Stimulated activated CD8-positive, alpha-beta memory T cell treated with anti-CD3 and anti-CD28 coated beads, Interleukin-2, amount 100 ng/mL, for 48 hours (primary cell): ENCODE measurements around the gene PUDP.
"Not testable (repeated sequence)": the region's sequence is repeated elsewhere in the genome, so short reads cannot be mapped to it uniquely, and the experiment has no call there.

Experiments
- DNase-seq, 2 donors: peaks; one replicate each; pipeline ENCODE4 v3.0.0-alpha.2; 2020; ENCODE audit warnings: low read depth in 2 of 2

Gene PUDP

DNA sequence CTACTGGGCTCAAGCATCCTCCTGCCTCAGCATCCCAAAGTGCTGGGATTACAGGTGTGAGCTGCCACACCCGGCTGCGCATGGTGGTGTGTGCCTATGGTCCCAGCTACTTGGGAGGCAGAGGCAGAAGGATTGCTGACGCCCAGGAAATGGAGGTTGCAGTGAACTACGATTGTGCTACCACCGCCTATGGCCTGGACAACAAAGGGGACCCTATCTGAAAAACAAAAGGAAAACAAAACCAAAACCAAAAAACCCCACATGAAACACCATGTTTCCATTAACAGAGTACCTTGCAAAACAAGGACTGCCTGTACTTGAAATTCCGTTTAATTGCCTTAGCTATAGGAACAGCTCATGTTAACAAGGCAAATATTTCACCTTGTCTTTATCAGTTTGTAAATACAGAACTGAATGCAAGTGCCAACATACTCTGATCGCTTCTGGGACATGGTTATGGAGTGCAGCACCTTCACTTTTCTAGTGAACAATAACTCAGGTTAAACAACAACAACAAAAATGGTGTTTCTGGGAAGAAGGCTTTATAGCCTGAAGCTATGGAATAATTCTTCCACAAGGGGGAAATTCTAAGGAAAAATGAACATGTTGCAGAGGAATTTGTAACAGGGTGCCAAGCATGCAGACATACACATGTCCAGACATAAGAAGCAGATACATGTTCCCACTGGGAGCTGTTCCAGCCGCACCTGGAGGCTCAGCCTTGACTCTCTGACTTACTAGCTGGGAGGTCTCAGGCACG lies 73.6 kb downstream of the PUDP start:
- DNase-seq = no peak

DNA sequence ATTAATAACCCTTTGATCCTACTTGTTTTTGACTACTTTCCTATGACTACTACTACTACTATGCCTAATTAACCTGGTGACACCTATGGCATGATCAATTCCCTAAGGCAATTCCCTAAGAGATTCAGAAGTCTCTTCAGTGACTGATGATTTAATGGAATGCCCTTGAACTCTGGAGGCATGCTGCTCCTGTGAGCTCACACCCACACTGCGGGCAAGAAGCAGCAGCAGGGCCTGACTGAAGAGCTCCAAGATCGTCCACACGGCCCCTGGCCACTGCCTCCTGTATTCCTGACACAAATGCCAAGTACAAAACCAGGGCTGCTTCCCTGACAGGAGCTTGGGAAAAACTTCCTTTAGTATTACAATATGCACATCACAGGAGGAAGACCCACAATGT lies 74.6 kb downstream of the PUDP start:
- no peak for DNase-seq

- DNase-seq = no peak
Observed at GRCh38 chrX:7072856-7073255, 75.1 kb downstream of the PUDP start.

DNA sequence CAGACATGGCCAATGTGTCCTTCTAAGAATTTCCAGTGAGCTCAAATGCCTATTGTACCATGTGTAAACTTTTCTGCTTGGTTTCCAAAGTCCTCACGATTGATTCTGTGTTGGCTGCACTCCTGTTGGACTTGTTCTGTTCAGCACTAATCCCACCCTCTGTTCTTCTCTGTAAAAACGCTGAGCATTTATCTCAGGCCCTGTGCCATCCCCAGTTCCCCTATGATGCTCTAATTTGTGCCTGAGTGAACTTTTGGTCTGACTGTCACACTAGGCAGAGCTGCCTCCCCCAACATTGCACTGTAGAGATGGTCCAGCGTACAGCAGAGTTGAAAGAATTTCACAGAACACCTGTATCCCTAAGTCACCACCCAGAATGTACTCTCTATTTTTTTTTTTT lies 76.6 kb downstream of the PUDP start:
- no peak for DNase-seq

DNA sequence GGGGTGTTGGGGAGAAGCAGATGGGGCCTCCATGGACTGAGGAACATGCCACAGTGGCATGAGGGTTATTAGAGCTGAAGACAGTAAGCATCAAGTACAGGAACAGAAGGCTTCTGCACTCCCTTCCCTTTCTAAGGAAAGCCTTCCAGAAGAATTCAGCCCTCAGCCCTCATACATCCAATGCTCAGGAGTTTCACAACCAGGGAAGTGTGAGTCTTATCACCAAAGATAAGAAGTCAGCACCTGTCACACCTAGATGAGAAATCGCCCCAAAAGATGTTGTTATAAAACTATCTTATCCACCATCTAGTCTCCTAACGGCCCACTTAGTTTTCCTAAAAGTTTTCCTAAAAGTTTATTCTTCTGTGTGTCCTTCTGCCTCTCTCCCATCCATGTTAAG lies 78.4 kb downstream of the PUDP start:
- no peak for DNase-seq

GRCh38 chrX:7068939-7069367 lies 79.0 kb downstream of the PUDP start:
- DNase-seq = no peak

DNA sequence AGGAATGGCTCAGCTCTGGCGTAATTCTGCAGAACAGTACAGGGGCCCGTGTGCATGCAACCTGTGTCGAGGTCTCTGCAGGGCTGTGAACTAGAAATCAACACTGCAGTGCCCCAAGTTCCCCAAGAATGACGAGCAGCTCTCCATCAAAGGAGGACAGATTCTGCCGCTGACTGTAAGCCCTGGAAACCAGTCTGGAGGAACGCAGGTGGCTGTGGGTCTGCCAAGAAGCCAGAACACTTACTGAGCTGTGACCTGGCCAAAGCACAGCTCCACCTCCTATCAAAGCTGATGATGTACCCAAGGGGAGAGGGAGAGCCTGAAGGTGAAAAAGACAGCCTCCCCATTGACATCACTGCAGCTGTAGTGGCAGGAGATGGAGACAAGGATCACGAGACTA lies 80.7 kb downstream of the PUDP start:
- DNase-seq = no peak

DNA sequence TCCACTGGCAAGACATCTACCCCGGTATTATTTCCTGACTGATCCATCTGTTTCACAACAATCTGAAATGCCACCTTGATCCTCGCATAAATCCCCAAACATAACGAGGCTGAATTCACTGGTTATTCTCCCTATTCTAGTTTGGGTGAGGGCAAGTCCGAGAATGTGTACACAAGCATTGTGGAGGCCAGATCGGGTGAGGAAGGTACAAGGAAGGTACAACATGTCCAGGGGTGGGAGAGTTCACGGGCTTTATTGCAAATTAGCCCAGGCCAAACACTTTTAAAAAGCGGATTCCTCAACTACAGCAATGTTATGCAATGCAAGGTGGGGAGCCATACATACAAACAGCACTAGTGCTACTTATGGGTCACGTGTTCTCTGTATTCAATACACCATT lies 82.5 kb downstream of the PUDP start:
- no peak for DNase-seq

DNA sequence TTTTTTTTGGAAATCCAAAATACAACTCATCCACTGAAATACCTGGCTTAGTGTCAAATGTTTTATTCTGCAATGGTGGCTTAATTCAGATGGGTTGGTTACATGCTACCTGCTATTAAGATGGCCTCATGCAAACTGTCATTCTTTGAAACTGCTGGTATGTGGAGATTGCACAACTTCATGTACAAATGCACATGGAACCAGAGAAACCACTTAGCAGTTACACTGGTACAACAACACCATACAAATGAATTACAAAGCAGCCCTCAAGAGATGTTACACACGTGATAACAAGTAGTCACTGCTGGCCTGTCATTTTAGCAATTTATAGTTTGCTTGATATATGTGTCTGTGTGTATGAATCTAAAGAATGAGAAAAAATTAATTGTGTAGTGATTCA lies 85.0 kb downstream of the PUDP start:
- no peak for DNase-seq

- no peak for DNase-seq
Observed at GRCh38 chrX:7062276-7062675, 85.7 kb downstream of the PUDP start.

- DNase-seq = no peak
Observed at GRCh38 chrX:7061429-7061828, 86.5 kb downstream of the PUDP start.

GRCh38 chrX:7060444-7060843 lies 87.5 kb downstream of the PUDP start:
- DNase-seq = no peak

DNA sequence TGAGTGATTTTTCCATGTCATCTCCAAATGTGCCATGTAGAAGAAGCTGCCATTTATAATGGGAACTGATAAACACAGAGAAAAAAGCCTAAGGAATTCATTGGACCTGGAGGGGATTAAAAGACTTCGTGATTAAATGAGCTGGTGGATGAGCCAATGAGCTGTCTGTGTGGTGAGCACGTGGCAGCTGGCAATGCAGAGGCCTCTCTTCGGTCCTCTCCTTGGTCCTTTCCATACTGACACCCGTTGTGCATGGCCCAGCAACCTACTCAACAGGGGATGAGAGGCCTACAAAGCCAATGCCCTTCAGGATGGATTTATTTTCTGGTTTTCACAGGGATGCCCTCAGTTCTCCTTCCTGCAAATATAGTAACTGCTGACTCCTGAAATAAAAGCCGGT lies 88.1 kb downstream of the PUDP start:
- no peak for DNase-seq

- no peak for DNase-seq
Observed at GRCh38 chrX:7059214-7059838, 88.6 kb downstream of the PUDP start.

DNA sequence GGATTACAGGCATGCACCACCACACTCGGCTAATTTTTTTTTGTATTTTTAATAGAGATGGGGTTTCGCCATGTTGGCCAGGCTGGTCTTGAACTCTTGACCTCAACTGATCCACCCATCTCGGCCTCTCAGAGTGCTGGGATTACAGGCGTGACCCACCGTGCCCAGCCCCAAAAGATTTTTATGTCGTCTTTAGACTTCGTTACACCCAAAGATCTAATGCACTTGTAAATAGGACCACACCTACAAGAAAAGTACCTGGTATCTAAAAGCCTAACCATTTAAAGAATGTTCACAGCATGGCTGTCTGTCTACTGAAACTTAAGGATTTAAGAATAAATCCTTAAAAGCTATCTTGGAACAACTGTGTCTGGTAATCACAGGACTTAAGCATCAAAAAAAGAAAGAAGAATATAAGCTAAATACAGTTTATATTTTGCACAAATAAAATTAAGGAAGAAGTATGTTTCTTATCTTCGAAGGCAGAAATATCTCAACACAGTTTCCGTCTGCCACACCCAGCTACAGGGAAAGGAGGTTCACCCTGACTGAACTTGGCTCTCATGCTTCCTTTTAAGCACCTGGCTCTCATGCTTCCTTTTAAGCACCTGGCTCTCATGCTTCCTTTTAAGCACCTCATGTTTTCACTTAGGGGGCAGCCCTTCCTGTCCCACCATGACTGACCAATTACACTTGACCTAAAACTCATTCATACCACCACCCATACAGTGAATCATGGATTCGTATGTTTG lies 92.4 kb downstream of the PUDP start:
- no peak for DNase-seq

- DNase-seq = no peak
Observed at GRCh38 chrX:7054219-7055216, 93.4 kb downstream of the PUDP start.

- DNase-seq = no peak
Observed at GRCh38 chrX:7052541-7052940, 95.4 kb downstream of the PUDP start.

DNA sequence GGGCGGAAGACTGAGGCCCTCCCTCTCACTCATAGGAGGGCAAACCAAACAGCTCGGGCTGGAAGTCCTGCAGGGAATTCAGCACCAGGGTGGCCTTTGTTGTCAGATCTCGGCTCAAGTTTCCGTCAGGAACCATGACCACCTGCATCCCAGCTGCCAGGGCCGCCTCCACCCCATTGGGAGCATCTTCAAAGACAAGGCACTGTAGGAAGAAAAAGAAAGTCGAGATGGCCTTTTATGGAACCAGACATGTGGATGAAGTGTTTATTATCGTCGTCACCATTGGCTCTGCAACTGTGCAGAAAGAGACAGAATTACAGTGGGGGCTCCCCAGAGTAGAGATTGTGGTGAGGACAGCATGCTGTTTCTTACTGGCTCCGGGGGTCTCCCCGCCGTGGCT lies 97.7 kb downstream of the PUDP start:
- no peak for DNase-seq

DNA sequence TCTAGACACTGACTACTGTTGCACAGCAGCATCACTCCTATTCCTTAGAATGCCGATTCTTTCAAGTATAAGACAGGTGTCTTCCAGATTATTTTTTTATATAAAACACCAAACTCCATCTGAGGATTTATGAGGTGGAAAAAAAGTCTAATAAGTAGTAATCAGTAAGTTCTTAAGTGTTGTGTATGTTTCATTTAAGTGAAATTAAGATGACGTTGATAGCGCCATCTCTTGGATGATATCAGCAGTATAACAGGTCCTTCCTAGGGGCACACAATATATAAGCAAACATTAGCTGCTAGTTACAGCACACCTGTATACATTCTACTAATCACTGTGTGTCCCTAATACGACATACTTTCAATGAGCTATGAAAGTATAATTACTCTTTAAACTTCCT lies 100.0 kb downstream of the PUDP start:
- DNase-seq = no peak

DNA sequence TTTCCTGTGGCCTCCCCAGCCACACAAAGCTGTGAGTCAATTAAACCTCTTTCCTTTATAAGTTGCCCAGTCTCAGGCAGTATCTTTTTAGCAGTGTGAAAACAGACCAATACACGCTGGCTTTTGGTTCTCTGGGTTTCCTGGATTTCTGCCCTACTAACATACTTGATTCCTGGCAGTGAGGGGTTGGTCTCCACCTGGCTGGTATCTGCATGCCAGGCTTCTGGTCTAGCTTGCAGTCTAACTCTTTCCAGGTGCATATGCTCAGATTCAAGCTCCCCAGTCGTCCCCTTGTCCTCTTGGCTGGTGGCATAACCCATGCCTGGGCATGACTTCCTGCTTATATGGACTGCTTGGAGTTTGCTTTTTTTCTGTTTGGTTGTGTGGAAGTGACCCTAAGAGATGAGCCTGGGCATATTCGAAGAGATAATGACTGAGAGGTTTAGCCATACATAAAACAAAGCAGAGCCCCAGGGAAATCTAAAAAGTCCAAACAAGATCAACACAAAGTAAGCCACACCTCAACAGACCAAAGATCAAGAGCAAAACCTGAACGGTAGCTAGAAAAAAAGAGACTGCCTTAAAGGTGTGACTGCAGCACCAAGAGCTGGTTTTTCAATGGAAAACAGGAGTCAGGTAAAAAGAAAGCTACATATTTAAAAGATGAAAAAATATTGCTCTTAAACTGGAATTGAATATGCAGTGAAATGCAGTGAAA lies 102.6 kb downstream of the PUDP start:
- DNase-seq = no peak

DNA sequence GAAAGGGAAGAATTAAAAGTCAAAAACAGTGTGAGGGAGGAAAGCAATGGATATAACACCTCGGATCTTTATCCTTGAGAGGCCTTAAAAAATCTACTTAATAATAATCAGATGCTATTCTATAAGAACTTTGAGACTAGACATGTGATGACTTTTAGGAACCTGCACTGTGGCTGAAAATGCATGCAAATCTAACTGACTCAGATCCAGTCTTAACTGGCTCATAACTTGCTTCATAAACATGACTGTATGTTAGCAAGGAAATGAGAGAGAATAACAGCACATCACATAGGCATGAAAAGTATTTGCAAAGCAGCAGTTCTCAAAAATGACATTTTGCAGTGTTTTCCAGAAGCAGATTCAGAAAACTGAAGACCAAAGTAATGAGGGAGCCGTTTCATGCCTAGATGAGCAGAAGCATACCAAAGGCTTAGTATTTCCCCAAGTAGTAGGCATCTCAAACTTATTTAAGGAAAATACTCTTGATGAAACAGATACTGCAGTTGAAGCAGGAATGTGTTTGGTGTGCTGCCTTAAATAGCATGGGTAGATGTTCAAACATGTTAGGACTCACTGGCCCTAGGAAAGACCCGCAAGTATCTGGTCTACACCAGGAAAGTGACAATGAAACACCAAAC lies 104.0 kb downstream of the PUDP start:
- not testable (repeated sequence) for DNase-seq
